Astrocyte (in vitro differentiated cells and primary cell): Measurements from ENCODE around the gene CWC22. TPM values are rescaled to one million over a fixed set of nuclear protein-coding genes. Genes with fewer than 3 reads are reported as not detected.

Experiments used
- DNase-seq: peaks from one replicate; pipeline ENCODE4 v3.0.0-alpha.2; 2010; ENCODE audit warnings: low read depth
- FAIRE-seq: peaks from 2 replicates; lab custom pipeline; 2011; peaks lifted over from hg19 to GRCh38; lab: Jason Lieb, UNC
- H2AFZ ChIP-seq: 2 replicates; pipeline ENCODE4 v1.6.0; 2012; ENCODE audit warnings: low read depth, low read length, inconsistent platforms
- H3K27ac ChIP-seq: 2 replicates; pipeline ENCODE4 v1.5.1; 2011; ENCODE audit warnings: low read depth, low read length, inconsistent platforms
- H3K27me3 ChIP-seq: 2 replicates; pipeline ENCODE4 v1.6.0; 2011; ENCODE audit warnings: low read length, inconsistent platforms; ENCODE audit not compliant: insufficient read depth
- H3K36me3 ChIP-seq: 2 replicates; pipeline ENCODE4 v1.5.1; 2011; ENCODE audit warnings: low read length, inconsistent platforms; ENCODE audit not compliant: insufficient read depth
- H3K4me1 ChIP-seq: 2 replicates; pipeline ENCODE4 v1.5.1; 2011; ENCODE audit warnings: low read length, inconsistent platforms; ENCODE audit not compliant: insufficient read depth
- H3K4me2 ChIP-seq: 2 replicates; pipeline ENCODE4 v1.6.0; 2012; ENCODE audit warnings: low read length, inconsistent platforms
- H3K4me3 ChIP-seq: 2 replicates; pipeline ENCODE4 v1.5.1; 2011; ENCODE audit warnings: low read depth, mild to moderate bottlenecking, low read length, inconsistent platforms; ENCODE audit not compliant: insufficient read depth
- H3K79me2 ChIP-seq: 2 replicates; pipeline ENCODE4 v1.6.0; 2012; ENCODE audit warnings: mild to moderate bottlenecking, low read length, inconsistent platforms; ENCODE audit not compliant: insufficient read depth
- H3K9ac ChIP-seq: 2 replicates; pipeline ENCODE4 v1.6.0; 2012; ENCODE audit warnings: mild to moderate bottlenecking, low read length, inconsistent platforms
- H3K9me3 ChIP-seq: 2 replicates; pipeline ENCODE4 v1.5.1; 2012; ENCODE audit warnings: low read depth, mild to moderate bottlenecking, low read length, inconsistent platforms; ENCODE audit not compliant: insufficient read depth
- H4K20me1 ChIP-seq: 2 replicates; pipeline ENCODE4 v1.6.0; 2012; ENCODE audit warnings: low read length, inconsistent platforms; ENCODE audit not compliant: insufficient read depth
- H3K27ac Mint-ChIP-seq: one replicate; pipeline ENCODE4 v1.8.0; 2021; ENCODE audit warnings: mild to moderate bottlenecking, mixed read lengths; ENCODE audit not compliant: unreplicated experiment
- H3K27me3 Mint-ChIP-seq: one replicate; pipeline ENCODE4 v1.8.0; 2021; ENCODE audit warnings: low read depth, mixed read lengths; ENCODE audit not compliant: unreplicated experiment
- H3K36me3 Mint-ChIP-seq: one replicate; pipeline ENCODE4 v1.8.0; 2021; ENCODE audit warnings: low read depth, mixed read lengths; ENCODE audit not compliant: unreplicated experiment
- H3K4me1 Mint-ChIP-seq: one replicate; pipeline ENCODE4 v1.8.0; 2021; ENCODE audit warnings: low read depth, mixed read lengths; ENCODE audit not compliant: unreplicated experiment
- H3K4me3 Mint-ChIP-seq: one replicate; pipeline ENCODE4 v1.8.0; 2021; ENCODE audit warnings: mild to moderate bottlenecking, moderate library complexity, mixed read lengths; ENCODE audit not compliant: unreplicated experiment
- H3K9me3 Mint-ChIP-seq: one replicate; pipeline ENCODE4 v1.8.0; 2021; ENCODE audit warnings: mild to moderate bottlenecking, mixed read lengths; ENCODE audit not compliant: unreplicated experiment
- EZH2 ChIP-seq: IDR thresholded peaks from 2 replicates; pipeline ENCODE4 v1.6.1; 2012; ENCODE audit warnings: mild to moderate bottlenecking, low read length, inconsistent platforms; ENCODE audit not compliant: insufficient read depth
- total RNA-seq: library from RNA; stranded (reverse); gene quantifications from 2 replicates; pipeline ENCODE4 v1.2.1, GENCODE V29; 2021
- TF ChIP-seq, protein P1 (sequence below): IDR thresholded peaks from 2 replicates; pipeline ENCODE4 v1.5.1; 2011; ENCODE audit warnings: low read depth, mild to moderate bottlenecking, inconsistent platforms, low read length, moderate library complexity; ENCODE audit not compliant: insufficient read depth

Gene CWC22
- total RNA-seq, 1 donor from 2014 or later: 13.5 TPM

DNA sequence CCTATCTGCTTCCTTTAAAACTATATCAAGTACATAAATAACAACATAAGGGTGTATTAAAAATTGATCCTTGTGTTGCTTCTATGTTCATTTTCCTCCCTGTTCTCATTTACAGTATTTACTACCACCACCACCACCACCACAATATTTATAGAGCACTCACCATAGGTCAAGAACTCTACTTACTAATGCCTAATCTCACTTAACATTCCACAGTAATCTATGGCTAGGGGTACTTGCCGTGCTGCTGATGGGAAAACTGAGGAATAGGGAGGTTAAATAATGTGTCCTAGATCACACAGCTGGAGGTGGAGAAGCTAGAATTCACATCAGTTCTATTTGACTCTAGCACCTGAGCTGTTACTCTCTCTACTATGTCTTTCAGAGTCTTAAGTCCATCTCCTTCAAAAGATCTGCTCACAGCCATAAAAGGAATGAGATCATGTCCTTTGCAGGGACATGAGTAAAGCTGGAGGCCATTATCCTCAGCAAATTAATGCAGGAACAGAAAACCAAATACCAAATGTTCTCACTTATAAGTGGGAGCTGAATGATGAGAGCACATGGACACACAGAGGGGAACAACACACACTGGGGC is 91.6 kb downstream of the CWC22 start:
- Histone ChIP-seq H3K36me3 (no peaks in the 10 kb centered on the region), H3K4me1 (no peaks in the 10 kb centered on the region), H3K27ac (no peak overlapping the region), H3K79me2 (no peaks in the 10 kb centered on the region), H3K9me3 (no peaks in the 10 kb centered on the region), H4K20me1 (no peaks in the 10 kb centered on the region), H3K4me2 (no peak overlapping the region), H3K27me3 (no peaks in the 10 kb centered on the region), H3K4me3 (no peak overlapping the region), H2AFZ (no peak overlapping the region), H3K9ac (no peak overlapping the region)
- TF ChIP-seq, protein P1, sequence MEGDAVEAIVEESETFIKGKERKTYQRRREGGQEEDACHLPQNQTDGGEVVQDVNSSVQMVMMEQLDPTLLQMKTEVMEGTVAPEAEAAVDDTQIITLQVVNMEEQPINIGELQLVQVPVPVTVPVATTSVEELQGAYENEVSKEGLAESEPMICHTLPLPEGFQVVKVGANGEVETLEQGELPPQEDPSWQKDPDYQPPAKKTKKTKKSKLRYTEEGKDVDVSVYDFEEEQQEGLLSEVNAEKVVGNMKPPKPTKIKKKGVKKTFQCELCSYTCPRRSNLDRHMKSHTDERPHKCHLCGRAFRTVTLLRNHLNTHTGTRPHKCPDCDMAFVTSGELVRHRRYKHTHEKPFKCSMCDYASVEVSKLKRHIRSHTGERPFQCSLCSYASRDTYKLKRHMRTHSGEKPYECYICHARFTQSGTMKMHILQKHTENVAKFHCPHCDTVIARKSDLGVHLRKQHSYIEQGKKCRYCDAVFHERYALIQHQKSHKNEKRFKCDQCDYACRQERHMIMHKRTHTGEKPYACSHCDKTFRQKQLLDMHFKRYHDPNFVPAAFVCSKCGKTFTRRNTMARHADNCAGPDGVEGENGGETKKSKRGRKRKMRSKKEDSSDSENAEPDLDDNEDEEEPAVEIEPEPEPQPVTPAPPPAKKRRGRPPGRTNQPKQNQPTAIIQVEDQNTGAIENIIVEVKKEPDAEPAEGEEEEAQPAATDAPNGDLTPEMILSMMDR: no peak
- no peak for TF ChIP-seq EZH2
- H3K9me3 Mint-ChIP-seq: peaks cover 2% of the 10 kb centered on the region
- no peak for DNase-seq
- no peak overlapping the region for H3K27ac Mint-ChIP-seq
- H3K4me1 Mint-ChIP-seq: peaks cover 3% of the 10 kb centered on the region
- no peaks in the 10 kb centered on the region for H3K27me3 Mint-ChIP-seq
- no peak for FAIRE-seq
- H3K4me3 Mint-ChIP-seq: no peak overlapping the region
- H3K36me3 Mint-ChIP-seq: no peaks in the 10 kb centered on the region

GRCh38 chr2:179913809-179914208 is 93.3 kb downstream of the CWC22 start:
- no peaks in the 10 kb centered on the region for H4K20me1 ChIP-seq
- no peak overlapping the region for H3K27ac Mint-ChIP-seq
- no peaks in the 10 kb centered on the region for H3K9me3 ChIP-seq
- no peak overlapping the region for H3K27ac ChIP-seq
- no peaks in the 10 kb centered on the region for H3K27me3 Mint-ChIP-seq
- no peak overlapping the region for H3K9ac ChIP-seq
- H3K4me2 ChIP-seq: no peak overlapping the region
- no peaks in the 10 kb centered on the region for H3K36me3 Mint-ChIP-seq
- no peaks in the 10 kb centered on the region for H3K79me2 ChIP-seq
- H3K4me3 Mint-ChIP-seq: no peak overlapping the region
- no peaks in the 10 kb centered on the region for H3K36me3 ChIP-seq
- DNase-seq (no peak), FAIRE-seq (no peak)
- TF ChIP-seq, protein P1: no peak
- TF ChIP-seq EZH2: no peak
- H2AFZ ChIP-seq: no peak overlapping the region
- H3K27me3 ChIP-seq: no peaks in the 10 kb centered on the region
- H3K9me3 Mint-ChIP-seq: no peaks in the 10 kb centered on the region
- H3K4me1 ChIP-seq: no peaks in the 10 kb centered on the region
- H3K4me3 ChIP-seq: no peak overlapping the region
- H3K4me1 Mint-ChIP-seq: peaks cover 3% of the 10 kb centered on the region

GRCh38 chr2:179911569-179911968 is 95.5 kb downstream of the CWC22 start:
- Histone ChIP-seq H3K79me2 (no peaks in the 10 kb centered on the region), H2AFZ (no peak overlapping the region), H4K20me1 (no peaks in the 10 kb centered on the region), H3K9me3 (no peaks in the 10 kb centered on the region), H3K9ac (no peak overlapping the region), H3K27ac (no peak overlapping the region), H3K27me3 (no peaks in the 10 kb centered on the region), H3K4me1 (no peaks in the 10 kb centered on the region), H3K4me2 (no peak overlapping the region), H3K4me3 (no peak overlapping the region), H3K36me3 (no peaks in the 10 kb centered on the region)
- TF ChIP-seq EZH2: no peak
- TF ChIP-seq, protein P1: no peak
- H3K9me3 Mint-ChIP-seq: no peaks in the 10 kb centered on the region
- H3K4me3 Mint-ChIP-seq: no peak overlapping the region
- no peaks in the 10 kb centered on the region for H3K4me1 Mint-ChIP-seq
- no peaks in the 10 kb centered on the region for H3K36me3 Mint-ChIP-seq
- H3K27me3 Mint-ChIP-seq: no peaks in the 10 kb centered on the region
- no peak overlapping the region for H3K27ac Mint-ChIP-seq
- DNase-seq (no peak), FAIRE-seq (no peak)
